Measurements from ENCODE around the gene TRIOBP. TPM values are rescaled to one million over a fixed set of nuclear protein-coding genes. Genes with fewer than 3 reads are reported as not detected.

Gene TRIOBP
- total and polyA plus RNA-seq, 2 of the 4 experiments (the other 2 are of a cell fraction): 46.4 to 69.8 TPM

DNA sequence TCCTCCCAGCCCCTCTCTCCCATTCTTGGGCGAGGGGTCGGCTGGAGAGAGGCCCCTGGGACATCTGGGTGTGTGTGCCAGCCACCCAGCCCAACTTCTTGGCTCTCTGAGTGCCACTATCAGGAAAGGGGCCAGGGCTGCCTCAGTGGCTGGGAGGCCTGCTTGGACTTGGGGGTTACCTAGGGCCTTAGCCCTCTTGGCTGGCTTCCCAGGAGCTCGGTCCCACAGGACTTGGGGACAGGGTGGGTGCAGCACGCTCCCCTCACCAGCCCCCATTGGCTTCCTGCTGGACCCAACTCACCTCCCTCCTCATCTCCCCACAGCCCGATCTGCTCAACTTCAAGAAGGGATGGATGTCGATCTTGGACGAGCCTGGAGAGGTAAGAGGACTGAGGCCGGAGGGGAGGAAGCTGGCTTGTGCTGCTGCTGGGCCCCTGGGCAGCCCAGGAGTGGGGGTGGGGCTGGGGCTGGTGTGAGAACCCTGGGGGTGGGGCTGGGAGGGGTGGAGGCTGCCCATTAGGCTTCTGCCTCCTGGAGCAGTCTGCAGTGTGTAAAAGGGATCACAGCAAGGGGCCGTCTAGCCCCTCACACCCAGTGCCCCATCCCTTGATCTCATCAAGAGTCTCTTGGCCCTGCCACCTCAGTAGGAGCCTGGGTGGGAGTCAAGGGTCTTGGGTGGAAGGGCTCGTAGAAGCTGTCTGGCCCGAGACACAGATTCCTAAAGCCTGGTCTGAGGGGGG is 54.8 kb downstream of the TRIOBP start:
- Histone ChIP-seq H3K27ac (ENCODE audit: insufficient read depth, low read length) (peak overlapping the region; percentile 83), H4K20me1 (ENCODE audit: insufficient read depth, low read length) (peaks cover 50% of the 10 kb centered on the region), H3K56ac (ENCODE audit: extremely low read depth, insufficient read depth, low read length) (no peak overlapping the region), H3K36me3 (ENCODE audit: control insufficient read depth, insufficient read depth, low read length) (peaks cover 28% of the 10 kb centered on the region), H3K18ac (ENCODE audit: low read depth, low read length) (peak overlapping the region; percentile 60), H2AFZ (replicated peaks; ENCODE audit: low read length, poor library complexity) (no peak overlapping the region), H3K4ac (ENCODE audit: low read depth, low read length) (peak overlapping the region; percentile 97), H3K4me3 (ENCODE audit: insufficient read depth, low read depth, low read length) (no peak overlapping the region), H3K14ac (replicated peaks; ENCODE audit: low read depth, low read length) (peak overlapping the region; percentile 89), H3K9ac (ENCODE audit: low read depth, low read length) (peak overlapping the region; percentile 39), H4K8ac (ENCODE audit: low read depth in 2 of 2, low read length in 2 of 2) (peak overlapping the region; percentile 83 to 84; a peak in 3 of 4 replicates), H2BK5ac (ENCODE audit: low read depth, low read length, poor library complexity, severe bottlenecking) (peak overlapping the region; percentile 88), H3K4me1 (ENCODE audit: control insufficient read depth, insufficient read depth, low read length) (peaks cover 52% of the 10 kb centered on the region), H3K27me3 (ENCODE audit: control insufficient read depth, insufficient read depth, low read length) (no peaks in the 10 kb centered on the region), H3K23ac (ENCODE audit: low read depth, low read length) (peak overlapping the region; percentile 90; the same call in 1 of the 2 replicates), H4K5ac (ENCODE audit: low read depth, low read length) (peak overlapping the region; percentile 13; the same call in 1 of the 2 replicates), H2AK5ac (ENCODE audit: low read depth, low read length) (peak overlapping the region; percentile 99), H3K9me1 (ENCODE audit: insufficient read depth, low read length) (peaks cover 26% of the 10 kb centered on the region), H3K4me2 (ENCODE audit: low read depth, low read length) (no peak overlapping the region), H3K9me3 (ENCODE audit: control insufficient read depth, insufficient read depth, low read length) (no peaks in the 10 kb centered on the region), H2BK20ac (ENCODE audit: low read depth, low read length) (peak overlapping the region; percentile 38), H4K91ac (ENCODE audit: insufficient read depth, low read depth, low read length) (peak overlapping the region; percentile 97), H2BK15ac (ENCODE audit: low read depth, low read length) (peak overlapping the region; percentile 97; the same call in 2 of the 3 replicates), H2AK9ac (replicated peaks; ENCODE audit: low read depth, low read length, poor library complexity) (peak overlapping the region; percentile 94), H3K79me1 (ENCODE audit: low read depth in 1 of 2, low read length in 2 of 2) (peaks cover 34 to 89% of the 10 kb centered on the region in 2 experiments; a peak in 3 of 4 replicates), H2BK120ac (ENCODE audit: low read depth, low read length) (peak overlapping the region; percentile 93)
- ChIA-PET POLR2A (ENCODE audit: unreplicated experiment) (no interaction called here), CTCF (no interaction called here)
- ATAC-seq (ENCODE audit: low read depth) (no peak), DNase-seq (no peak)
- no peak for TF ChIP-seq MAZ (IDR thresholded peaks at IDR 0.05; ENCODE audit: borderline replicate concordance, low read depth, low read length)
- no peak for TF ChIP-seq CEBPB (IDR thresholded peaks at IDR 0.05; ENCODE audit: low read depth, low read length)
- TF ChIP-seq, protein P1, sequence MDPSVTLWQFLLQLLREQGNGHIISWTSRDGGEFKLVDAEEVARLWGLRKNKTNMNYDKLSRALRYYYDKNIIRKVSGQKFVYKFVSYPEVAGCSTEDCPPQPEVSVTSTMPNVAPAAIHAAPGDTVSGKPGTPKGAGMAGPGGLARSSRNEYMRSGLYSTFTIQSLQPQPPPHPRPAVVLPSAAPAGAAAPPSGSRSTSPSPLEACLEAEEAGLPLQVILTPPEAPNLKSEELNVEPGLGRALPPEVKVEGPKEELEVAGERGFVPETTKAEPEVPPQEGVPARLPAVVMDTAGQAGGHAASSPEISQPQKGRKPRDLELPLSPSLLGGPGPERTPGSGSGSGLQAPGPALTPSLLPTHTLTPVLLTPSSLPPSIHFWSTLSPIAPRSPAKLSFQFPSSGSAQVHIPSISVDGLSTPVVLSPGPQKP (IDR thresholded peaks at IDR 0.05; ENCODE audit: borderline replicate concordance, low read depth, low read length): no peak
- no peak for TF ChIP-seq CHD1 (IDR thresholded peaks at IDR 0.05; ENCODE audit: low read depth, low read length)
- WGBS, 2 experiments (ENCODE audit: extremely low coverage in 2 of 2, insufficient read length in 1 of 2): 80% methylated on average over 1 of the region's 11 CpGs; no CpG with 5 or more reads in 1 of the 2 experiments
- in situ Hi-C loops (cut with MboI; ENCODE audit: low sequenced_read_pairs) (no loop called here), dilution Hi-C loops (cut with HindIII; ENCODE audit: low sequenced_read_pairs, unreplicated experiment) (no loop called here), intact Hi-C loops (cut with micrococcal nuclease) (loop anchor here (1.0 kb wide), 1 partner anchor 128 kb away; no protein-coding TSS in a partner anchor)
- BruUV-seq (replicated peaks): no TSS peak

Data from IMR-90 (cell line).